PFSK-1 (cell line): ENCODE data around the gene ZNF177.

Source experiments
- FOXP2 ChIP-seq: optimal IDR thresholded peaks from 2 replicates; pipeline ENCODE3; 2011; ENCODE audit warnings: borderline replicate concordance, control low read depth, inconsistent platforms; ENCODE audit not compliant: insufficient read depth; ENCODE audit errors: extremely low read length, extremely low read depth
- POLR2AphosphoS5 ChIP-seq: IDR thresholded peaks from 2 replicates; pipeline ENCODE4 v1.6.1; 2012; ENCODE audit warnings: low read depth, mild to moderate bottlenecking, control low read depth, low read length, moderate library complexity
- SIN3A ChIP-seq: IDR thresholded peaks from 2 replicates; pipeline ENCODE4 v1.6.1; 2012; ENCODE audit warnings: mild to moderate bottlenecking, low read length, moderate library complexity, borderline replicate concordance; ENCODE audit not compliant: insufficient read depth
- TAF1 ChIP-seq: IDR thresholded peaks from 2 replicates; pipeline ENCODE4 v1.6.1; 2012; ENCODE audit warnings: low read length, control low read depth, borderline replicate concordance; ENCODE audit not compliant: insufficient read depth
- TF ChIP-seq, protein P1 (sequence below), 2 experiments: IDR thresholded peaks; 2 replicates each; pipeline versions ENCODE4 v1.6.1 to v1.8.0; 2011 to 2012; ENCODE audit warnings: low read depth in 2 of 2, low read length in 2 of 2, control low read depth in 1 of 2, inconsistent platforms in 1 of 2, mild to moderate bottlenecking in 1 of 2, moderate library complexity in 1 of 2; ENCODE audit not compliant: insufficient read depth in 1 of 2

The ZNF177 gene

DNA sequence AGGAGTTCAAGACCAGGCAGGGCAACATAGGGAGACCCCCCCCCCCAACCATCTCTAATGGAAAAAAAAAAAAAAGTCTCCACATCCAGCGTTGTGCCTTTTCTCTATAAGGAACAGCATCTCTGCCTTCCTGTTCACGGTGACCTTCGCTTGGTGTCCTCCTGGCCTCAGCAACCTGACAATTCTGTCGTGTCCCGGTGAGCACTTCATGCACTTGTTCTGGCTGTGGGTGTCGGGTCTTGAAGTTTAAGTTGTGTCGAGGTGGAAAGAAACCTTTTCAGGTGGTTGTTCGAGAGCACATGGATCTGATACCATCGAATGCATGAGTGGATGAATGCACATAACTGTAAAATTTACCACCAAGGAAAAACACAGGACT, 38.2 kb upstream of the ZNF177 start:
- no peak for TF ChIP-seq FOXP2
- no peak for TF ChIP-seq SIN3A
- no peak for TF ChIP-seq TAF1
- TF ChIP-seq POLR2AphosphoS5 = no peak
- TF ChIP-seq, protein P1, sequence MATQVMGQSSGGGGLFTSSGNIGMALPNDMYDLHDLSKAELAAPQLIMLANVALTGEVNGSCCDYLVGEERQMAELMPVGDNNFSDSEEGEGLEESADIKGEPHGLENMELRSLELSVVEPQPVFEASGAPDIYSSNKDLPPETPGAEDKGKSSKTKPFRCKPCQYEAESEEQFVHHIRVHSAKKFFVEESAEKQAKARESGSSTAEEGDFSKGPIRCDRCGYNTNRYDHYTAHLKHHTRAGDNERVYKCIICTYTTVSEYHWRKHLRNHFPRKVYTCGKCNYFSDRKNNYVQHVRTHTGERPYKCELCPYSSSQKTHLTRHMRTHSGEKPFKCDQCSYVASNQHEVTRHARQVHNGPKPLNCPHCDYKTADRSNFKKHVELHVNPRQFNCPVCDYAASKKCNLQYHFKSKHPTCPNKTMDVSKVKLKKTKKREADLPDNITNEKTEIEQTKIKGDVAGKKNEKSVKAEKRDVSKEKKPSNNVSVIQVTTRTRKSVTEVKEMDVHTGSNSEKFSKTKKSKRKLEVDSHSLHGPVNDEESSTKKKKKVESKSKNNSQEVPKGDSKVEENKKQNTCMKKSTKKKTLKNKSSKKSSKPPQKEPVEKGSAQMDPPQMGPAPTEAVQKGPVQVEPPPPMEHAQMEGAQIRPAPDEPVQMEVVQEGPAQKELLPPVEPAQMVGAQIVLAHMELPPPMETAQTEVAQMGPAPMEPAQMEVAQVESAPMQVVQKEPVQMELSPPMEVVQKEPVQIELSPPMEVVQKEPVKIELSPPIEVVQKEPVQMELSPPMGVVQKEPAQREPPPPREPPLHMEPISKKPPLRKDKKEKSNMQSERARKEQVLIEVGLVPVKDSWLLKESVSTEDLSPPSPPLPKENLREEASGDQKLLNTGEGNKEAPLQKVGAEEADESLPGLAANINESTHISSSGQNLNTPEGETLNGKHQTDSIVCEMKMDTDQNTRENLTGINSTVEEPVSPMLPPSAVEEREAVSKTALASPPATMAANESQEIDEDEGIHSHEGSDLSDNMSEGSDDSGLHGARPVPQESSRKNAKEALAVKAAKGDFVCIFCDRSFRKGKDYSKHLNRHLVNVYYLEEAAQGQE (IDR thresholded peaks at IDR 0.05; ENCODE audit: insufficient read depth in 1 of 2, low read depth in 2 of 2, low read length in 2 of 2) = no peak

DNA sequence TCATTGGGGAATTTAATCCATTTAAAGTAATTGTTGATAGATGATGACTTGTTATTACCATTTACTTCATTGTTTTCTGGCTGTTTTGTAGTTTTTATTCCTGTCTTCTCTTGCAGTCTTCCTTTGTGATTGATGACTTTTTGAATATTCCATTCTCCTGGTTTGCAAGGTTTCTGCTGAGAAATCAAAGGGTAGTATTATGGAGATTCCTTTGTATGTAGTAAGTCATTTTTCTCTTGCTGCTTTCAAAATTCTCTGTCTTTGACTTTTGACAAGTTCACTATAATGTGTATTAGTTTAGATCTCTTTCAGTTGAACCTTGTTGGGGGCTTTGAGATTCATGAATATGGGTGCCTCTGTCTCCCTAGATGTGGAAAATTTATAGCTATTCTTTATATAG, 32.8 kb upstream of the ZNF177 start:
- no peak for TF ChIP-seq FOXP2
- no peak for TF ChIP-seq SIN3A
- TF ChIP-seq, protein P1 (IDR thresholded peaks at IDR 0.05; ENCODE audit: insufficient read depth in 1 of 2, low read depth in 2 of 2, low read length in 2 of 2) = no peak
- no peak for TF ChIP-seq TAF1
- TF ChIP-seq POLR2AphosphoS5 = no peak

DNA sequence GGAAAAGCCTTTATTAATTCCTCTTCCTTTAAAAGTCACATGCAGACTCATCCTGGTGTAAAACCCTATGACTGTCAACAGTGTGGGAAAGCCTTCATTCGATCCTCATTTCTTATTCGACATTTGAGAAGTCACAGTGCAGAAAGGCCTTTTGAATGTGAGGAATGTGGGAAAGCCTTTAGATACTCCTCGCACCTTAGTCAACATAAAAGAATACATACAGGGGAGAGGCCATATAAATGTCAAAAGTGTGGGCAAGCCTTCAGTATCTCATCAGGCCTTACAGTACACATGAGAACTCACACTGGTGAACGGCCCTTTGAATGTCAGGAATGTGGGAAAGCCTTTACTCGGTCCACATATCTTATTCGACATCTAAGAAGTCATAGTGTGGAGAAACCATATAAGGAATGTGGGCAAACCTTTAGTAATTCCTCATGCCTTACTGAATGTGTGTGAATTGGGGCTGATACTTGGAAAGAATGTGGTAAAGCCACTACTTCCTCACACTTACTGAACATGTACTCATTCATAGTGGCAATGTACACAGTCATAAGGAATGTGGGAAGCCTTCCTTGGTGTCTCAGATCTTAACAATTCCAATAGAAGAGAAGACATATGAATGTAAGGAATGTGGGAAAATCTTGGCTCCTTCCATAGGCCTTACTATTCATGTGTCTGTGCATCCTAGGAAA, 20.1 kb upstream of the ZNF177 start:
- TF ChIP-seq, protein P1 (IDR thresholded peaks at IDR 0.05; ENCODE audit: insufficient read depth in 1 of 2, low read depth in 2 of 2, low read length in 2 of 2) = no peak
- no peak for TF ChIP-seq TAF1
- no peak for TF ChIP-seq POLR2AphosphoS5
- TF ChIP-seq FOXP2 = no peak
- TF ChIP-seq SIN3A = no peak

DNA sequence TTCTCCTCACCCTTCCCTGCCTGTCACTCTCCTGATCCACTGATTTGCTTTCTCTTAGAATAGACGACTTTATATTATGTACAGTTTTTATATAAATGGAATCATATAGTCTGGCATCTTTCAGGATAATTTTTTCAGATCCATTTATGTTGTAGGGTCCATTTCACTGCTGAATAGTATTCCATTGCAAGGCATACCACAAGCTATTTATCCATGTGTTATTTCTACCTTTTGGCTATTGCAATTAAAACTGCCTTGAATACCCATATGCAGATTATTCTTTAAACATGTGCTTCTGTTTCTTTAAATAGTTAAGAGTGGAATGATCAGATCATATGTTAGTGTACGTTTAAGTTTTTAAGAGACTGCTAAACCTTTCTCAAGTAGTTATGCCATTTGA, 17.8 kb upstream of the ZNF177 start:
- TF ChIP-seq, protein P1 (IDR thresholded peaks at IDR 0.05; ENCODE audit: insufficient read depth in 1 of 2, low read depth in 2 of 2, low read length in 2 of 2) = no peak
- TF ChIP-seq TAF1 = no peak
- no peak for TF ChIP-seq POLR2AphosphoS5
- TF ChIP-seq FOXP2 = no peak
- TF ChIP-seq SIN3A = no peak

DNA sequence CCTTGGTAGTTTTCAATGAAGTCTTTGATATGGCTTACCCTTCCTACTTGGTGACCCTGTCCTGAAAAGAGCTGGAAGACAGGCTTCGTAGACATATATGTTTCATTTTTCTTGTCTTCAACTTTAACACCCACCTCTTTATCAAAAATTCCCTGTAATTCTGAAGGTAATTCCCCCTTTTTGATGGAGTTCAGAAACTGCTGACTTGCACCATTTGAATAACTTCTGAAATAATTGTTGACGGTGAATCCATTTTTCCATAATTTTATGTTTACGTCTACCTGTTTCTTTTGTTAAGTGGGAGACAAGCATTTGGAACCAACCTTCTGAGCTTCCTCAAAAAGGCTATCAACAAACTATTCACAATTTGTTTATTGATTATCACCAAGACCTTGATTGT, 14.6 kb upstream of the ZNF177 start:
- TF ChIP-seq FOXP2 (no peak), POLR2AphosphoS5 (no peak), TAF1 (no peak), SIN3A (no peak)
- TF ChIP-seq, protein P1 (IDR thresholded peaks at IDR 0.05; ENCODE audit: insufficient read depth in 1 of 2, low read depth in 2 of 2, low read length in 2 of 2) = no peak
